Measurements from ENCODE around the gene HGS. TPM values are rescaled to one million over a fixed set of nuclear protein-coding genes. Genes with fewer than 3 reads are reported as not detected.

HGS gene
- total and polyA plus RNA-seq, 7 donors = 38.6 to 158 (median 63.3) TPM

- no peak for TF ChIP-seq CTCF (IDR thresholded peaks at IDR 0.05)
Observed at GRCh38 chr17:81688616-81689015, 4.8 kb downstream of the HGS start.

GRCh38 chr17:81690066-81690465, 6.3 kb downstream of the HGS start:
- TF ChIP-seq CTCF (IDR thresholded peaks at IDR 0.05) = no peak
- Histone ChIP-seq H3K9me3 (no peaks in the 10 kb centered on the region), H3K4me1 (peaks cover 5% of the 10 kb centered on the region), H3K36me3 (ENCODE audit: insufficient read depth in 1 of 2, low read depth in 1 of 2) (peaks cover 8 to 97% of the 10 kb centered on the region in 2 donors), H3K27me3 (ENCODE audit: insufficient read depth in 3 of 3, low read length in 2 of 3) (no peaks in the 10 kb centered on the region), H3K4me3 (no peak overlapping the region), H3K27ac (no peak overlapping the region)
- WGBS, 3 donors = 85 to 88% (median 85%) methylated on average over 18 of the region's 18 CpGs
- intact Hi-C loops (cut with DNase I) = no loop called here
- ATAC-seq (no peak), DNase-seq (no peak)

More at GRCh38 chr17:81688616-81689015, 4.8 kb downstream of the HGS start:
- Histone ChIP-seq H3K4me1 (peaks cover 10% of the 10 kb centered on the region), H3K27me3 (ENCODE audit: insufficient read depth in 3 of 3, low read length in 2 of 3) (no peaks in the 10 kb centered on the region), H3K4me3 (no peak overlapping the region), H3K27ac (no peak overlapping the region), H3K9me3 (no peaks in the 10 kb centered on the region), H3K36me3 (ENCODE audit: insufficient read depth in 1 of 2, low read depth in 1 of 2) (peaks cover 8 to 83% of the 10 kb centered on the region in 2 donors)
- intact Hi-C loops (cut with DNase I) = no loop called here
- no peak for ATAC-seq
- no peak for DNase-seq
- 86 to 90% (median 87%) methylated on average over 14 of the region's 14 CpGs for WGBS, 3 donors

GRCh38 chr17:81690549-81690948, 6.7 kb downstream of the HGS start:
- TF ChIP-seq CTCF (IDR thresholded peaks at IDR 0.05) = no peak
- no peak overlapping the region for H3K27ac ChIP-seq
- no peaks in the 10 kb centered on the region for H3K9me3 ChIP-seq
- no peaks in the 10 kb centered on the region for H3K27me3 ChIP-seq (ENCODE audit: insufficient read depth in 3 of 3, low read length in 2 of 3)
- H3K4me3 ChIP-seq = no peak overlapping the region
- H3K4me1 ChIP-seq = no peaks in the 10 kb centered on the region
- 81 to 86% (median 86%) methylated on average over 17 of the region's 17 CpGs for WGBS, 3 donors
- DNase-seq = no peak
- ATAC-seq = no peak
- intact Hi-C loops (cut with DNase I) = no loop called here
- H3K36me3 ChIP-seq (ENCODE audit: insufficient read depth in 1 of 2, low read depth in 1 of 2) = peaks cover 8 to 100% of the 10 kb centered on the region in 2 donors

- WGBS, 3 donors = 85 to 94% (median 89%) methylated on average over 18 of the region's 18 CpGs
- no peak for DNase-seq
- no peaks in the 10 kb centered on the region for H3K27me3 ChIP-seq (ENCODE audit: insufficient read depth in 3 of 3, low read length in 2 of 3)
- no peak for TF ChIP-seq CTCF (IDR thresholded peaks at IDR 0.05)
- no peak overlapping the region for H3K27ac ChIP-seq
- no peak overlapping the region for H3K4me3 ChIP-seq
- intact Hi-C loops (cut with DNase I) = no loop called here
- no peaks in the 10 kb centered on the region for H3K4me1 ChIP-seq
- H3K9me3 ChIP-seq = no peaks in the 10 kb centered on the region
- peaks cover 8 to 100% of the 10 kb centered on the region in 2 donors for H3K36me3 ChIP-seq (ENCODE audit: insufficient read depth in 1 of 2, low read depth in 1 of 2)
- no peak for ATAC-seq
Observed at GRCh38 chr17:81691196-81691595, 7.4 kb downstream of the HGS start.

GRCh38 chr17:81691608-81692007, 7.8 kb downstream of the HGS start:
- no peak overlapping the region for H3K27ac ChIP-seq
- H3K36me3 ChIP-seq (ENCODE audit: insufficient read depth in 1 of 2, low read depth in 1 of 2) = peaks cover 8 to 100% of the 10 kb centered on the region in 2 donors
- no peaks in the 10 kb centered on the region for H3K9me3 ChIP-seq
- no peak for DNase-seq
- peaks cover under 1% of the 10 kb centered on the region for H3K4me1 ChIP-seq
- H3K4me3 ChIP-seq = no peak overlapping the region
- H3K27me3 ChIP-seq (ENCODE audit: insufficient read depth in 3 of 3, low read length in 2 of 3) = no peaks in the 10 kb centered on the region
- ATAC-seq = no peak
- 95 to 97% (median 96%) methylated on average over 20 of the region's 20 CpGs for WGBS, 3 donors
- intact Hi-C loops (cut with DNase I) = no loop called here
- TF ChIP-seq CTCF (IDR thresholded peaks at IDR 0.05) = no peak

Data from psoas muscle (tissue), 8 donors.